Trophoblast cell (in vitro differentiated cells and primary cell): ENCODE data around the gene MZF1. TPM values are rescaled to one million over a fixed set of nuclear protein-coding genes. Genes with fewer than 3 reads are reported as not detected.
"Not testable (repeated sequence)": the region's sequence is repeated elsewhere in the genome, so short reads cannot be mapped to it uniquely, and the experiment has no call there.

Experiments used
- DNase-seq, 2 donors: peaks; one replicate each; pipeline ENCODE4 v3.0.0-alpha.2; 2016
- H2AFZ ChIP-seq: 2 replicates; pipeline ENCODE4 v1.6.1; 2013; ENCODE audit warnings: low read length, moderate library complexity, mild to moderate bottlenecking; ENCODE audit not compliant: insufficient read depth, poor library complexity
- H2AK5ac ChIP-seq: 2 replicates; pipeline ENCODE4 v1.6.1; 2013; ENCODE audit warnings: mild to moderate bottlenecking, low read length
- H2BK120ac ChIP-seq: 2 replicates; pipeline ENCODE4 v1.6.1; 2013; ENCODE audit warnings: low read length, mild to moderate bottlenecking, moderate library complexity; ENCODE audit not compliant: insufficient read depth, poor library complexity
- H2BK12ac ChIP-seq: 2 replicates; pipeline ENCODE4 v1.6.1; 2013; ENCODE audit warnings: mild to moderate bottlenecking, low read length, moderate library complexity
- H2BK5ac ChIP-seq: 2 replicates; pipeline ENCODE4 v1.6.1; 2013; ENCODE audit warnings: low read length, low read depth, moderate library complexity, mild to moderate bottlenecking; ENCODE audit not compliant: poor library complexity
- H3K14ac ChIP-seq: 2 replicates; pipeline ENCODE4 v1.6.1; 2013; ENCODE audit warnings: mild to moderate bottlenecking, low read length
- H3K18ac ChIP-seq: 2 replicates; pipeline ENCODE4 v1.6.1; 2013; ENCODE audit warnings: mild to moderate bottlenecking, low read length
- H3K23ac ChIP-seq: 2 replicates; pipeline ENCODE4 v1.6.1; 2013; ENCODE audit warnings: low read length
- H3K27ac ChIP-seq: 2 replicates; pipeline ENCODE4 v1.5.1; 2013; ENCODE audit warnings: low read depth, mild to moderate bottlenecking, inconsistent platforms, low read length, moderate library complexity
- H3K27me3 ChIP-seq: 2 replicates; pipeline ENCODE4 v1.6.1; 2013; ENCODE audit warnings: inconsistent platforms, mild to moderate bottlenecking, low read length, moderate library complexity; ENCODE audit not compliant: insufficient read depth
- H3K36me3 ChIP-seq, 2 experiments: 1 replicate in 1 of 2; 2 replicates in 1 of 2; pipeline ENCODE4 v1.6.1; 2013; ENCODE audit warnings: low read length in 2 of 2, mild to moderate bottlenecking in 2 of 2, moderate library complexity in 1 of 2; ENCODE audit not compliant: insufficient read depth in 2 of 2, control insufficient read depth in 1 of 2
- H3K4ac ChIP-seq: 2 replicates; pipeline ENCODE4 v1.6.1; 2013; ENCODE audit warnings: low read depth, mild to moderate bottlenecking, low read length, moderate library complexity
- H3K4me1 ChIP-seq, 2 experiments: 1 replicate in 1 of 2; 2 replicates in 1 of 2; pipeline ENCODE4 v1.6.1; 2013; ENCODE audit warnings: low read length in 2 of 2, mild to moderate bottlenecking in 2 of 2, moderate library complexity in 1 of 2; ENCODE audit not compliant: insufficient read depth in 2 of 2, control insufficient read depth in 1 of 2
- H3K4me2 ChIP-seq: 2 replicates; pipeline ENCODE4 v1.6.1; 2013; ENCODE audit warnings: inconsistent platforms, mild to moderate bottlenecking, low read length, moderate library complexity
- H3K4me3 ChIP-seq: 2 replicates; pipeline ENCODE4 v1.5.1; 2013; ENCODE audit warnings: mild to moderate bottlenecking, low read depth, low read length, inconsistent platforms
- H3K79me1 ChIP-seq: one replicate; pipeline ENCODE4 v1.6.1; 2013; ENCODE audit warnings: low read length
- H3K79me2 ChIP-seq: 2 replicates; pipeline ENCODE4 v1.6.1; 2013; ENCODE audit warnings: low read length, mild to moderate bottlenecking; ENCODE audit not compliant: control insufficient read depth, insufficient read depth, poor library complexity
- H3K9ac ChIP-seq: 2 replicates; pipeline ENCODE4 v1.6.1; 2013; ENCODE audit warnings: mild to moderate bottlenecking, low read length
- H3K9me3 ChIP-seq: 2 replicates; pipeline ENCODE4 v1.6.1; 2013; ENCODE audit warnings: low read depth, mild to moderate bottlenecking, control low read depth, inconsistent platforms, low read length; ENCODE audit not compliant: insufficient read depth
- H4K12ac ChIP-seq: 2 replicates; pipeline ENCODE4 v1.6.1; 2013; ENCODE audit warnings: low read depth, mild to moderate bottlenecking, low read length, moderate library complexity
- H4K8ac ChIP-seq: 2 replicates; pipeline ENCODE4 v1.6.1; 2013; ENCODE audit warnings: low read depth, mild to moderate bottlenecking, low read length, moderate library complexity
- H4K91ac ChIP-seq: one replicate; pipeline ENCODE4 v1.6.1; 2013; ENCODE audit warnings: low read depth, mild to moderate bottlenecking, low read length, moderate library complexity
- WGBS: extraction: QIAGEN DNeasy Blood & Tissue Kit; methylation state at CpG from one replicate; pipeline ENCODE4 v1.1.7; 2013; ENCODE audit warnings: missing lambda C conversion rate; ENCODE audit not compliant: insufficient read length, insufficient coverage; ENCODE audit errors: extremely low coverage; 5-methylcytosine and 5-hydroxymethylcytosine counted together
- polyA plus RNA-seq: library from polyadenylated mRNA; stranded (reverse); fragments of 200-250 nt; gene quantifications from 2 replicates; pipeline ENCODE4 v1.2.3, GENCODE V29; 2013

MZF1 gene
- polyA plus RNA-seq: 12.4 and 13.2 TPM in 2 replicates

DNA sequence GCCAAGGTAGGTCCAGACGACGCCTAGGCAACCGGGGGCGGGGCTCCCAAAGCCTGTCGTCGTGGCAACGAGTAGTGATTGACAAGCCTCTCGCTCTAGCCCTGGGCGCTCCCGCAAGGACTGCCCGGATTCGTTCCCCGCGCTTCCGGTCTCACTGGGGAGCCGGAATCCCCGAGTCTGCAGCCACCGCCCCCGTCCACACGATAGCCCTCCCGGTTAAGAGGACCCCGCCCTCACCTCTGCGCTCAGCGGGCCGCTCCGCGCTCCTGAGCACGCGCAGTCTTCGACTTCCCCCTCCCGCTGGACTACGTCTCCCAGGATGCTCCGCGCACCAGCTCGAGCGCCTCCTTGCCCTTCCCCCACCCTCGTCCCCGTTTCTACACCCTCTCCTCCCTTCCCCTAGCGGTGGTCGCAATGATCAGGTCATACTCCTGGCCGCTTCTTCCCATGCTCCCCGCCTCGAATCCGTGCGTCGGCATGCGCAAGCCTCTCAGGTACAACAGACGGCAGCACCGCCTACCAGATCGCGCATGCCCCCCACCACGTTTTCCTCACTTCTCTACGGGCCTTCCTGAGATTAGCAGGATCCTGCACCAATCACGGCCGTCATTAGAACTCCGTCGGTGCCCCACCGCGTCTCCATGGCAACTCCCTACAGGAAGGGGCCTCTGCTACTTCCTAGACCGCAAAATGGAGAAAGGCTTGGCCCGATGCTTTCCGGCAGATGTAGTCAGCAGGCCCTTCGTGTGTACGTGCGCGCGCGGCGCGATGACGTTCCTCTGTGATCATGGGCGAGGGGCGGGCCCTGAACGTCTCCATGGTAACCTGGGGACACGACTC lies at the start of gene MZF1:
Gene MZF1, minus strand, starts transcription at position 518 of the 840 bp plus-strand sequence. CDS start 1,946 bp downstream, outside the sequence.
- Histone ChIP-seq H3K27ac (peak within 1 kb of the TSS; percentile 96), H3K27me3 (no peaks in the 10 kb centered on the region), H2BK12ac (no peak within 1 kb of the TSS), H4K8ac (peak within 1 kb of the TSS; percentile 99), H3K4ac (peak within 1 kb of the TSS; percentile 82), H3K36me3 (peaks cover 20 to 31% of the 10 kb centered on the region in 2 experiments), H4K12ac (peak within 1 kb of the TSS; percentile 93), H3K4me3 (peak within 1 kb of the TSS; percentile 97), H4K91ac (peak within 1 kb of the TSS; percentile 96), H3K4me2 (peak within 1 kb of the TSS; percentile 69), H3K9me3 (peaks cover 2% of the 10 kb centered on the region), H3K79me1 (peaks cover 17% of the 10 kb centered on the region), H3K4me1 (peaks cover 7 to 12% of the 10 kb centered on the region in 2 experiments), H3K79me2 (peaks cover 9% of the 10 kb centered on the region), H2BK5ac (peak within 1 kb of the TSS; percentile 87), H2AK5ac (peak within 1 kb of the TSS; percentile 57), H3K23ac (no peak within 1 kb of the TSS), H3K9ac (peak within 1 kb of the TSS; percentile 89), H2BK120ac (peak within 1 kb of the TSS; percentile 81), H3K14ac (peak within 1 kb of the TSS; percentile 98), H3K18ac (peak within 1 kb of the TSS; percentile 96), H2AFZ (peak within 1 kb of the TSS; percentile 74)
- no CpG with 5 or more reads among the region's 75 CpGs for WGBS
- peak; percentile 100 for DNase-seq

DNA sequence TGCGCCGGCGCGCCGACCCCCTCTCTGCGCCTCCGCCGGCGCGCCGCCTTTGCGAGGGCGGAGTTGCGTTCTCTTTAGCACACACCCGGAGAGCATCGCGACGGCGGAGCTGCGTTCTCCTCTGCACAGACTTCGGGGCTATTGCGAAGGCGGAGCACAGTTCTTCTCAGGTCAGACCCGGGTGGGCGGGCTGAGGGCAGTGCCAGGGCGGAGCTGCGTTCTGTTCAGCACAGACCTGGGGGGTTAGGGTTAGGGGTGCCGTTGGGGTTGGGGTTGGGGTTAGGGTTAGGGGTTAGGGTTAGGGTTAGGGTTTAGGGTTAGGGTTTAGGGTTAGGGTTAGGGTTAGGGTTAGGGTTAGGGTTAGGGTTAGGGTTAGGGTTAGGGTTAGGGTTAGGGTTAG lies 34.1 kb upstream of the MZF1 start:
- H3K23ac ChIP-seq, H4K8ac ChIP-seq, H3K9me3 ChIP-seq, H3K36me3 ChIP-seq, H3K4me1 ChIP-seq, H3K4me2 ChIP-seq, H3K27me3 ChIP-seq, H2BK5ac ChIP-seq, H3K27ac ChIP-seq, H3K4ac ChIP-seq, H2AK5ac ChIP-seq, H3K4me3 ChIP-seq, H2BK120ac ChIP-seq, H3K14ac ChIP-seq, H4K91ac ChIP-seq, H2BK12ac ChIP-seq, H3K9ac ChIP-seq, H3K79me2 ChIP-seq, H3K79me1 ChIP-seq, H4K12ac ChIP-seq, H3K18ac ChIP-seq, H2AFZ ChIP-seq: not testable (repeated sequence)
- DNase-seq: peak in 1 of 2 donors; percentile 86
- WGBS: no CpG with 5 or more reads among the region's 28 CpGs

DNA sequence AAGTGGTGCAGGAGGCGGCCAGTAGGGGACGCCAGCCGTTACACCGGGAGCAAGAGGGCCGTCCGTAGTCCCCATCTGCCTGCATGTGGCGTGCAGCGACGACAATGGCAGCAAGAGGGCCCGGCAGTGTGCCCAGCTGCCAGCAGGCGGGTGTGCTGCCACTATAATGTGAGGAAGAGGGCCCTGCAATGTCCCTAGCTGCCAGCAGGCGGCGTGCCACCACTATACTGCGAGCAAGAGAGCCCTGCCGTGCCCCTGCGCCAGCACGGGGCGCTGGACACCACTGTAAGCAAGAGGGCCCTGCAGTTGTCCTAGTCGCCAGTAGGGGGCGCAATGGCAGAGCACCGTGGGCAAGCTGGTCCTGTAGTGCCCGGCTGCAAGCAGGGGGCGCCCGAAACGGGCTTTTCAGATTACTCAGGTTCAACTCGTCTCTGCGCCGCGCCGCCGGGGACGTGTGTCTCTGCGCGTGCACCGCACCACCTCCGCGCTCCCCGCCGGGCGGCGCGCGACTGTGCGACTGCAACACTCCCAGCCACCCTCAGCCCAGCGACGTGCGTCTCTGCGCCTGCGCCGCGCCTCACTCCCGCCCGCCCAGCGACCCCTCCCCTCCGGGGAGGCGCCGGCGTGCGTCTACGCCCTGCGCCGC lies 33.2 kb upstream of the MZF1 start:
- not testable (repeated sequence) for H4K12ac ChIP-seq, H3K79me2 ChIP-seq, H3K4ac ChIP-seq, H2BK5ac ChIP-seq, H2AFZ ChIP-seq, H2BK12ac ChIP-seq, H3K23ac ChIP-seq, H3K14ac ChIP-seq, H3K4me2 ChIP-seq, H2AK5ac ChIP-seq, H4K91ac ChIP-seq, H3K18ac ChIP-seq, H3K79me1 ChIP-seq, H3K9me3 ChIP-seq, H3K9ac ChIP-seq, H3K36me3 ChIP-seq, H3K4me1 ChIP-seq, H2BK120ac ChIP-seq, H3K27me3 ChIP-seq, H3K4me3 ChIP-seq, H3K27ac ChIP-seq, H4K8ac ChIP-seq
- peak in 1 of 2 donors; percentile 83 for DNase-seq
- WGBS: no CpG with 5 or more reads among the region's 62 CpGs

DNA sequence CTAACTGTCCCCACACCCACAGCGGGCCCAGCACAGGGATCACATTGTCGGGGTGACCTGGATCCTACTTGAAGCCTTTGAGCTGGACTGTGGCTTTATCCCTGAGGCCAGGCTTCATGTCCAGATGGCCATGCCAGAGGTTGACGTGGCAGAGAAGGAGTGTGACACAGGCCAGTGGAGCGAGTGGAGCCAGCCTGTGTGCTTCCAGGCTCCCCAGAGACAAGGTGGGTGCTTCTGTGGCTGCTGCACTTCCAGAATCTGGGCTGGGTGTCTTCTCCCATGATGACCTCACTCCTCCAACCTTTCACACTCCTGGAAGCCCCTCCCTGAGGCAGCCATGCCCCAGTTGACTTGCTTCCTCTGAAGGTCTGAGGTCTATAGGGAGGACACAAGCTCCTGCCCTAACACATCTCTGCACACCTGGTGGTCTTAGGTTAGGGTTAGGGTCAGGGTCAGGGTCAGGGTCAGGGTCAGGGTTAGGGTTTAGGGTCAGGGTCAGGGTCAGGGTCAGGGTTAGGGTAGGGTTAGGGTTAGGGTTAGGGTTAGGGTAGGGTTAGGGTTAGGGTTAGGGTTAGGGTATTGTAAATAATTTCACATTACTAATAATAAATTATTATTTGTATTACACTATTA lies 13.1 kb upstream of the MZF1 start:
- no peak for DNase-seq

More for the DNA sequence above, 13.1 kb upstream of the MZF1 start:
- Histone ChIP-seq H3K4me2 (no peak overlapping the region), H4K8ac (no peak overlapping the region), H2AK5ac (no peak overlapping the region), H3K9me3 (no peaks in the 10 kb centered on the region), H4K12ac (no peak overlapping the region), H2BK5ac (no peak overlapping the region), H2BK120ac (no peak overlapping the region), H3K79me1 (no peaks in the 10 kb centered on the region), H3K4ac (no peak overlapping the region), H3K9ac (no peak overlapping the region), H3K27me3 (no peaks in the 10 kb centered on the region), H3K27ac (no peak overlapping the region), H3K36me3 (peaks cover 18 to 27% of the 10 kb centered on the region in 2 experiments), H3K4me3 (no peak overlapping the region), H4K91ac (no peak overlapping the region), H3K18ac (no peak overlapping the region), H3K4me1 (no peaks in the 10 kb centered on the region), H3K79me2 (no peaks in the 10 kb centered on the region), H2AFZ (no peak overlapping the region), H3K23ac (no peak overlapping the region), H3K14ac (no peak overlapping the region), H2BK12ac (no peak overlapping the region)
- WGBS: no CpG with 5 or more reads among the region's 4 CpGs
